K562 (cell line): ENCODE results near the gene KIAA0513. TPM values are rescaled to one million over a fixed set of nuclear protein-coding genes. Genes with fewer than 3 reads are reported as not detected.

Source experiments
- ARID1B ChIP-seq: fragments of 450-650 bp; IDR thresholded peaks from 2 replicates; pipeline ENCODE4 v1.6.1; 2016; ENCODE audit warnings: antibody characterized with exemption, mild to moderate bottlenecking, inconsistent platforms
- ATF2 ChIP-seq: sonication (generic); formaldehyde crosslinking; IDR thresholded peaks from 2 replicates; pipeline ENCODE4 v1.8.1; 2022; ENCODE audit warnings: missing genetic modification reagents
- CBFA2T2 ChIP-seq: fragments of 450-650 bp; conservative IDR thresholded peaks from 2 replicates; pipeline ENCODE4 v1.6.1; 2017; ENCODE audit warnings: mild to moderate bottlenecking
- CTBP1 ChIP-seq: fragments of 450-650 bp; IDR thresholded peaks from 2 replicates; pipeline ENCODE4 v1.6.1; 2016; ENCODE audit warnings: borderline replicate concordance
- ETS2 ChIP-seq: IDR thresholded peaks from 2 replicates; pipeline ENCODE4 v1.6.1; 2016; ENCODE audit warnings: borderline replicate concordance, missing genetic modification characterization, mild to moderate bottlenecking, moderate library complexity, missing compliant biosample characterization; ENCODE audit not compliant: poor library complexity, severe bottlenecking
- FOXJ3 ChIP-seq: sonication (generic); formaldehyde crosslinking; IDR thresholded peaks from 2 replicates; pipeline ENCODE4 v1.4.0; 2020; ENCODE audit warnings: mild to moderate bottlenecking, missing genetic modification reagents
- GABPA ChIP-seq: fragments of 200-800 bp; sonication (Bioruptor generic); conservative IDR thresholded peaks from 2 replicates; pipeline ENCODE4 v1.6.1; 2016; ENCODE audit warnings: low read depth, missing genetic modification characterization, missing compliant biosample characterization
- GTF3C2 ChIP-seq: IDR thresholded peaks from 3 replicates; pipeline ENCODE4 v1.6.1; 2011; ENCODE audit warnings: borderline replicate concordance, mild to moderate bottlenecking, moderate library complexity; ENCODE audit not compliant: insufficient read length; ENCODE audit errors: extremely low read depth
- NR3C1 ChIP-seq: sonication (generic); formaldehyde crosslinking; IDR thresholded peaks from 2 replicates; pipeline ENCODE4 v1.8.1; 2022; ENCODE audit warnings: missing genetic modification reagents
- SETDB1 ChIP-seq: IDR thresholded peaks from one replicate; pipeline ENCODE4 v1.6.1; 2012; ENCODE audit warnings: low read length, control low read depth, inconsistent platforms
- SMARCA4 ChIP-seq: fragments of 450-650 bp; IDR thresholded peaks from 2 replicates; pipeline ENCODE4 v1.6.1; 2016
- SOX6 ChIP-seq: fragments of 450-650 bp; IDR thresholded peaks from 2 replicates; pipeline ENCODE4 v1.6.1; 2014; ENCODE audit warnings: mild to moderate bottlenecking
- SRSF7 ChIP-seq: fragments of 200-400 bp; formaldehyde crosslinking; optimal IDR thresholded peaks from 2 replicates; pipeline ENCODE3; 2017; ENCODE audit warnings: mild to moderate bottlenecking, low read depth, low read length
- USF1 ChIP-seq: sonication (generic); formaldehyde crosslinking; IDR thresholded peaks from 2 replicates; pipeline ENCODE4 v1.9.0; 2022; ENCODE audit warnings: mild to moderate bottlenecking, missing genetic modification reagents
- ZBTB33 ChIP-seq: sonication (generic); formaldehyde crosslinking; IDR thresholded peaks from 2 replicates; pipeline ENCODE4 v1.8.1; 2023; ENCODE audit warnings: mild to moderate bottlenecking, missing genetic modification reagents
- ZC3H4 ChIP-seq: sonication (generic); formaldehyde crosslinking; IDR thresholded peaks from 2 replicates; pipeline ENCODE4 v1.9.0; 2021; ENCODE audit warnings: missing genetic modification reagents, borderline replicate concordance
- polyA plus RNA-seq, 8 experiments: library from polyadenylated mRNA; depleted of rRNA in 4 of 8; stranded (reverse) in 5 of 8; unstranded in 3 of 8; fragments of >200 nt; fragmentation: Nextera tagmentation in 2 of 8; fragmentation: Illumina TruSeq in 1 of 8; extraction: Ambion mirVana in 2 of 8; extraction: Trizol in 1 of 8; gene quantifications; 2 replicates each; pipeline versions ENCODE4 v1.2.1 to v1.2.3, GENCODE V29; 2011 to 2014; ENCODE audit warnings: inconsistent platforms in 1 of 8, missing spikeins in 1 of 8
- total RNA-seq, 7 experiments: library from RNA; depleted of rRNA in 6 of 7; stranded (reverse); fragments of >200 nt in 6 of 7; fragmentation: Illumina TruSeq in 2 of 7; extraction: Trizol in 2 of 7; gene quantifications; 2 replicates each; pipeline versions ENCODE4 v1.2.1 to v1.2.3, GENCODE V29; 2011 to 2021; ENCODE audit warnings: low replicate concordance in 1 of 7
- TF ChIP-seq, protein P1 (sequence below), 2 experiments: fragments of 450-650 bp in 1 of 2; sonication (generic) in 1 of 2; formaldehyde crosslinking in 1 of 2; IDR thresholded peaks in 1 of 2; conservative IDR thresholded peaks in 1 of 2; 2 replicates each; pipeline versions ENCODE4 v1.6.1 to v1.8.1; 2016 to 2023; ENCODE audit warnings: mild to moderate bottlenecking in 2 of 2, moderate library complexity in 2 of 2, inconsistent platforms in 1 of 2, missing genetic modification reagents in 1 of 2
- TF ChIP-seq, protein P2 (sequence below): IDR thresholded peaks from 3 replicates; pipeline ENCODE4 v1.6.1; 2011; ENCODE audit warnings: borderline replicate concordance, mild to moderate bottlenecking; ENCODE audit not compliant: insufficient read length, insufficient read depth

The KIAA0513 gene
- total and polyA plus RNA-seq, 9 of the 15 experiments (the other 6 are each of a cell fraction or from before 2014, with no cell fraction given), result 0.18 to 13.7 (median 10.2) TPM

GRCh38 chr16:84982434-84982833 lies 45.2 kb upstream of the KIAA0513 start (continued):
- TF ChIP-seq GABPA (tag) (no peak), ETS2 (tag) (no peak), GTF3C2 (no peak), ZBTB33 (CRISPR knock-in tag) (peak; percentile 95), FOXJ3 (CRISPR knock-in tag) (no peak), ZC3H4 (no peak), SMARCA4 (0 out of 2 replicates have a peak, but pooled peaks have one; percentile 18), SOX6 (peak; percentile 91), ARID1B (peak; percentile 49), SRSF7 (no peak), ATF2 (CRISPR knock-in tag) (no peak), CTBP1 (peak; percentile 32; the same call in 1 of the 2 replicates), SETDB1 (no peak), CBFA2T2 (0 out of 2 replicates have a peak, but pooled peaks have one; percentile 6), NR3C1 (CRISPR knock-in tag) (no peak), USF1 (peak; percentile 69)
- TF ChIP-seq, protein P1, sequence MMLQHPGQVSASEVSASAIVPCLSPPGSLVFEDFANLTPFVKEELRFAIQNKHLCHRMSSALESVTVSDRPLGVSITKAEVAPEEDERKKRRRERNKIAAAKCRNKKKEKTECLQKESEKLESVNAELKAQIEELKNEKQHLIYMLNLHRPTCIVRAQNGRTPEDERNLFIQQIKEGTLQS (IDR thresholded peaks at IDR 0.05), result no peak
- TF ChIP-seq, protein P1 (CRISPR knock-in tag; conservative IDR thresholded peaks at IDR 0.05), result no peak
- TF ChIP-seq, protein P2, sequence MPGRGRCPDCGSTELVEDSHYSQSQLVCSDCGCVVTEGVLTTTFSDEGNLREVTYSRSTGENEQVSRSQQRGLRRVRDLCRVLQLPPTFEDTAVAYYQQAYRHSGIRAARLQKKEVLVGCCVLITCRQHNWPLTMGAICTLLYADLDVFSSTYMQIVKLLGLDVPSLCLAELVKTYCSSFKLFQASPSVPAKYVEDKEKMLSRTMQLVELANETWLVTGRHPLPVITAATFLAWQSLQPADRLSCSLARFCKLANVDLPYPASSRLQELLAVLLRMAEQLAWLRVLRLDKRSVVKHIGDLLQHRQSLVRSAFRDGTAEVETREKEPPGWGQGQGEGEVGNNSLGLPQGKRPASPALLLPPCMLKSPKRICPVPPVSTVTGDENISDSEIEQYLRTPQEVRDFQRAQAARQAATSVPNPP, result no peak
